CD4-positive, alpha-beta T cell (primary cell): Measurements from ENCODE around the gene PTPRS. TPM values are rescaled to one million over a fixed set of nuclear protein-coding genes. Genes with fewer than 3 reads are reported as not detected.

ENCODE experiments used
- ATAC-seq: fragments of 200-7000 bp; cut with Tn5 transposase; one replicate; pipeline ENCODE4 v1.10.0; 2022; ENCODE audit warnings: mild to moderate bottlenecking; ENCODE audit not compliant: poor library complexity
- CTCF ChIA-PET: fragments of 350-600 bp; sonication (Branson Sonifier 250); formaldehyde crosslinking; loops from one replicate; lab custom pipeline; 2021; ENCODE audit warnings: antibody characterized with exemption, inconsistent platforms; lab: Charles Lee
- POLR2A ChIA-PET: fragments of 350-600 bp; sonication (Branson Sonifier 250); formaldehyde crosslinking; loops from one replicate; lab custom pipeline; 2021; ENCODE audit warnings: antibody characterized with exemption, inconsistent platforms; lab: Charles Lee
- DNase-seq, 14 experiments: peaks; one replicate each; pipeline ENCODE4 v3.0.0-alpha.2; 2013 to 2020; ENCODE audit warnings: mixed read lengths in 2 of 14
- H3K27ac ChIP-seq, 2 donors: one replicate each; pipeline versions ENCODE4 v1.5.1 to v1.7.0; 2013; ENCODE audit warnings: low read length in 2 of 2, low read depth in 1 of 2, mild to moderate bottlenecking in 1 of 2
- H3K27me3 ChIP-seq, 2 experiments: 1 replicate in 1 of 2; 2 replicates in 1 of 2; pipeline versions ENCODE4 v1.6.1 to v1.7.0; 2013; ENCODE audit warnings: low read length in 2 of 2, control low read depth in 1 of 2, mild to moderate bottlenecking in 1 of 2, moderate library complexity in 1 of 2; ENCODE audit not compliant: insufficient read depth in 2 of 2, control insufficient read depth in 1 of 2
- H3K36me3 ChIP-seq: one replicate; pipeline ENCODE4 v1.6.1; 2013; ENCODE audit warnings: low read length, control low read depth; ENCODE audit not compliant: insufficient read depth
- H3K4me1 ChIP-seq: one replicate; pipeline ENCODE4 v1.6.1; 2013; ENCODE audit warnings: low read length, control low read depth; ENCODE audit not compliant: insufficient read depth
- H3K4me3 ChIP-seq: one replicate; pipeline ENCODE4 v1.5.1; 2013; ENCODE audit warnings: mild to moderate bottlenecking, low read length, moderate library complexity
- H3K9me3 ChIP-seq, 2 experiments: 1 replicate in 1 of 2; 2 replicates in 1 of 2; pipeline versions ENCODE4 v1.6.1 to v1.7.0; 2013; ENCODE audit warnings: low read length in 2 of 2, mild to moderate bottlenecking in 2 of 2, control low read depth in 1 of 2, moderate library complexity in 1 of 2; ENCODE audit not compliant: control insufficient read depth in 1 of 2, insufficient read depth in 1 of 2
- H3K27ac Mint-ChIP-seq: one replicate; pipeline ENCODE4 v1.8.0; 2020; ENCODE audit warnings: mixed read lengths
- H3K27me3 Mint-ChIP-seq: one replicate; pipeline ENCODE4 v1.8.0; 2021; ENCODE audit warnings: mixed read lengths
- H3K36me3 Mint-ChIP-seq: one replicate; pipeline ENCODE4 v1.8.0; 2021; ENCODE audit warnings: low read depth, mixed read lengths
- H3K4me1 Mint-ChIP-seq: one replicate; pipeline ENCODE4 v1.8.0; 2021; ENCODE audit warnings: low read depth, mixed read lengths
- H3K4me3 Mint-ChIP-seq: one replicate; pipeline ENCODE4 v1.8.0; 2020; ENCODE audit warnings: mild to moderate bottlenecking, mixed read lengths
- H3K9me3 Mint-ChIP-seq: one replicate; pipeline ENCODE4 v1.8.0; 2020; ENCODE audit warnings: mixed read lengths
- CTCF ChIP-seq: fragments of 200-600 bp; IDR thresholded peaks from one replicate; pipeline ENCODE4 v1.8.0; 2022; ENCODE audit warnings: antibody characterized with exemption, mild to moderate bottlenecking
- intact Hi-C, 2 experiments: fragments of 100-400 bp; cut with DNase I in 1 of 2; cut with micrococcal nuclease in 1 of 2; formaldehyde crosslinking; loops; one replicate each; pipeline versions ENCODE4 v1.15.1 to v1.9.0; 2023 to 2025; cut with DNase I, micrococcal nuclease
- total RNA-seq, 174 experiments: library from RNA in 2 of 174; stranded (reverse) in 2 of 174; gene quantifications; one replicate each; pipeline ENCODE4 v1.2.3 and lab custom pipeline; 2021 to 2026

PTPRS gene
- total RNA-seq, 2 experiments from 2014 or later, result 5.3 to 6.3 TPM

GRCh38 chr19:5372572-5373200 is 32.1 kb upstream of the PTPRS start:
- H3K36me3 ChIP-seq, result no peaks in the 10 kb centered on the region
- Mint-ChIP-seq H3K36me3 (no peaks in the 10 kb centered on the region), H3K27me3 (peaks cover 27% of the 10 kb centered on the region), H3K27ac (no peak overlapping the region), H3K4me3 (no peak overlapping the region), H3K4me1 (no peaks in the 10 kb centered on the region), H3K9me3 (no peaks in the 10 kb centered on the region)
- intact Hi-C loops, result no loop called here
- peaks cover 0 to 19% of the 10 kb centered on the region in 2 experiments for H3K9me3 ChIP-seq
- no peak for DNase-seq
- no peak for ATAC-seq
- ChIA-PET POLR2A (no interaction called here), CTCF (no interaction called here)
- no peak overlapping the region for H3K4me3 ChIP-seq
- H3K27me3 ChIP-seq, result no peaks in the 10 kb centered on the region
- no peak overlapping the region for H3K27ac ChIP-seq
- no peaks in the 10 kb centered on the region for H3K4me1 ChIP-seq
- no peak for TF ChIP-seq CTCF

- peaks cover 13% of the 10 kb centered on the region for H3K27me3 Mint-ChIP-seq
- CTCF ChIA-PET, result no interaction called here
- intact Hi-C loops, result no loop called here
- H3K27ac Mint-ChIP-seq, result no peak overlapping the region
- H3K36me3 ChIP-seq, result no peaks in the 10 kb centered on the region
- peak; percentile 23 for TF ChIP-seq CTCF
- H3K4me3 Mint-ChIP-seq, result no peak overlapping the region
- H3K4me1 ChIP-seq, result no peaks in the 10 kb centered on the region
- peak in 13 of 14 experiments; percentile 9 to 42 (median 16) for DNase-seq
- POLR2A ChIA-PET, result no interaction called here
- H3K27ac ChIP-seq, result no peak overlapping the region
- peaks cover 0 to 16% of the 10 kb centered on the region in 2 experiments for H3K9me3 ChIP-seq
- H3K36me3 Mint-ChIP-seq, result no peaks in the 10 kb centered on the region
- H3K27me3 ChIP-seq, result peaks cover 0 to 4% of the 10 kb centered on the region in 2 experiments
- H3K4me3 ChIP-seq, result no peak overlapping the region
- no peak for ATAC-seq
- H3K9me3 Mint-ChIP-seq, result no peaks in the 10 kb centered on the region
- H3K4me1 Mint-ChIP-seq, result no peaks in the 10 kb centered on the region
These were observed 29.4 kb upstream of the PTPRS start for GRCh38 chr19:5369962-5370367.

GRCh38 chr19:5369304-5369703 is 28.7 kb upstream of the PTPRS start:
- no peaks in the 10 kb centered on the region for H3K4me1 ChIP-seq
- ATAC-seq (no peak), DNase-seq (no peak)
- H3K4me3 ChIP-seq, result no peak overlapping the region
- H3K4me1 Mint-ChIP-seq, result no peaks in the 10 kb centered on the region
- H3K36me3 Mint-ChIP-seq, result no peaks in the 10 kb centered on the region
- no peak overlapping the region for H3K27ac Mint-ChIP-seq
- intact Hi-C loops, result no loop called here
- CTCF ChIA-PET, result no interaction called here
- POLR2A ChIA-PET, result no interaction called here
- H3K36me3 ChIP-seq, result no peaks in the 10 kb centered on the region
- H3K4me3 Mint-ChIP-seq, result no peak overlapping the region
- peaks cover 0 to 21% of the 10 kb centered on the region in 2 experiments for H3K9me3 ChIP-seq
- no peak overlapping the region for H3K27ac ChIP-seq
- peaks cover 6% of the 10 kb centered on the region for H3K27me3 Mint-ChIP-seq
- peaks cover 0 to 4% of the 10 kb centered on the region in 2 experiments for H3K27me3 ChIP-seq
- TF ChIP-seq CTCF, result no peak
- H3K9me3 Mint-ChIP-seq, result no peaks in the 10 kb centered on the region
